Endothelial cell of umbilical vein (primary cell): ENCODE results near the gene ARPIN. TPM values are rescaled to one million over a fixed set of nuclear protein-coding genes. Genes with fewer than 3 reads are reported as not detected.

Source experiments
- BruUV-seq: library from RNA; stranded (reverse); fragments of 400-500 nt; replicated peaks from 2 replicates; lab custom pipeline; 2021; lab: Mats Ljungman, UMichigan
- CTCF ChIA-PET: fragments of 300-600, 350-600 bp; sonication (Branson Sonifier 250); formaldehyde crosslinking; loops from one replicate; lab custom pipeline; 2021; ENCODE audit warnings: antibody characterized with exemption, inconsistent platforms; lab: Charles Lee
- POLR2A ChIA-PET: fragments of 300-600, 350-600 bp; sonication (Branson Sonifier 250); formaldehyde crosslinking; loops from one replicate; lab custom pipeline; 2021; ENCODE audit warnings: antibody characterized with exemption, inconsistent platforms; lab: Charles Lee
- DNase-seq: peaks from one replicate; pipeline ENCODE4 v3.0.0-alpha.2; 2011; ENCODE audit warnings: low read depth, low spot score
- FAIRE-seq: peaks from 2 replicates; lab custom pipeline; 2011; peaks lifted over from hg19 to GRCh38; lab: Jason Lieb, UNC
- H2AFZ ChIP-seq: 2 replicates; pipeline ENCODE4 v1.6.0; 2012; ENCODE audit warnings: low read depth, low read length, control low read depth, inconsistent platforms
- H3K27ac ChIP-seq: 2 replicates; pipeline ENCODE4 v1.5.1; 2011; ENCODE audit warnings: low read depth, mild to moderate bottlenecking, control low read depth, low read length, moderate library complexity; ENCODE audit not compliant: insufficient read depth
- H3K27me3 ChIP-seq, 2 experiments: 2 replicates each; pipeline versions ENCODE4 v1.6.0 to v1.6.1; 2011; ENCODE audit warnings: low read length in 2 of 2, mixed read lengths in 1 of 2; ENCODE audit not compliant: control insufficient read depth in 2 of 2, insufficient read depth in 2 of 2
- H3K36me3 ChIP-seq, 2 experiments: 2 replicates in 1 of 2; 3 replicates in 1 of 2; pipeline ENCODE4 v1.5.1; 2011; ENCODE audit warnings: low read length in 2 of 2, mild to moderate bottlenecking in 1 of 2, moderate library complexity in 1 of 2; ENCODE audit not compliant: control insufficient read depth in 2 of 2, insufficient read depth in 2 of 2; ENCODE audit errors: extremely low read depth in 1 of 2
- H3K4me1 ChIP-seq: 3 replicates; pipeline ENCODE4 v1.5.1; 2011; ENCODE audit warnings: mild to moderate bottlenecking, low read length; ENCODE audit not compliant: control insufficient read depth, insufficient read depth; ENCODE audit errors: extremely low read depth
- H3K4me2 ChIP-seq: 2 replicates; pipeline ENCODE4 v1.6.1; 2011; ENCODE audit warnings: low read length, control low read depth, mixed read lengths; ENCODE audit not compliant: insufficient read depth
- H3K4me3 ChIP-seq, 3 experiments: fragments of 200-600 bp in 1 of 3; sonication (generic), shearing (Covaris generic) in 1 of 3; replicated peaks in 1 of 3; 2 replicates each; pipeline ENCODE4 v1.5.1; 2011 to 2016; ENCODE audit warnings: control low read depth in 3 of 3, low read length in 3 of 3, mild to moderate bottlenecking in 2 of 3, inconsistent platforms in 1 of 3, low read depth in 1 of 3, moderate library complexity in 1 of 3; ENCODE audit not compliant: insufficient read depth in 1 of 3
- H3K79me2 ChIP-seq: 2 replicates; pipeline ENCODE4 v1.6.0; 2012; ENCODE audit warnings: low read length, inconsistent platforms; ENCODE audit not compliant: control insufficient read depth, insufficient read depth
- H3K9ac ChIP-seq: replicated peaks from 2 replicates; pipeline ENCODE3; 2011; ENCODE audit warnings: low read length, control low read depth; ENCODE audit not compliant: insufficient read depth; ENCODE audit errors: extremely low read depth
- H3K9me1 ChIP-seq: replicated peaks from 3 replicates; pipeline ENCODE4 v1.6.0; 2011; ENCODE audit warnings: mild to moderate bottlenecking, low read length; ENCODE audit not compliant: control insufficient read depth, insufficient read depth; ENCODE audit errors: extremely low read depth
- H3K9me3 ChIP-seq: replicated peaks from 2 replicates; pipeline ENCODE4 v1.5.1; 2012; ENCODE audit warnings: low read length, inconsistent platforms; ENCODE audit not compliant: control insufficient read depth, insufficient read depth
- H4K20me1 ChIP-seq: replicated peaks from 2 replicates; pipeline ENCODE3; 2011; ENCODE audit warnings: mild to moderate bottlenecking, low read length; ENCODE audit not compliant: control insufficient read depth, insufficient read depth; ENCODE audit errors: extremely low read depth
- CTCF ChIP-seq, 2 donors: IDR thresholded peaks; 1 replicate in 1 of 2; 2 replicates in 1 of 2; pipeline ENCODE4 v1.5.1; 2011; ENCODE audit warnings: low read length in 2 of 2, mild to moderate bottlenecking in 2 of 2, moderate library complexity in 2 of 2, control low read depth in 1 of 2, inconsistent platforms in 1 of 2, low read depth in 1 of 2; ENCODE audit not compliant: insufficient read depth in 1 of 2; ENCODE audit errors: extremely low read depth in 1 of 2
- FOS ChIP-seq: IDR thresholded peaks from 2 replicates; pipeline ENCODE4 v1.6.1; 2011; ENCODE audit warnings: mild to moderate bottlenecking, low read length, moderate library complexity, borderline replicate concordance; ENCODE audit not compliant: insufficient read depth
- GATA2 ChIP-seq: IDR thresholded peaks from 2 replicates; pipeline ENCODE4 v1.7.0; 2011; ENCODE audit warnings: low read depth, mild to moderate bottlenecking, moderate library complexity, mixed read lengths, low read length; ENCODE audit not compliant: insufficient read length, insufficient read depth
- JUN ChIP-seq: IDR thresholded peaks from 2 replicates; pipeline ENCODE4 v1.6.1; 2011; ENCODE audit warnings: borderline replicate concordance, low read depth; ENCODE audit not compliant: insufficient read length, insufficient read depth
- MAX ChIP-seq: IDR thresholded peaks from 2 replicates; pipeline ENCODE4 v1.6.1; 2011; ENCODE audit not compliant: insufficient read depth, insufficient read length
- MYC ChIP-seq: IDR thresholded peaks from one replicate; pipeline ENCODE4 v1.6.1; 2011; ENCODE audit warnings: mild to moderate bottlenecking, low read depth, low read length
- POLR2AphosphoS5 ChIP-seq: IDR thresholded peaks from 2 replicates; pipeline ENCODE4 v1.6.1; 2012; ENCODE audit warnings: low read depth, mild to moderate bottlenecking, control low read depth, low read length, moderate library complexity; ENCODE audit not compliant: insufficient read depth
- dilution Hi-C: fragments of 300-500 bp; cut with MboI; formaldehyde crosslinking; loops from one replicate; pipeline ENCODE4 v1.15.0; 2019; ENCODE audit warnings: low sequenced_read_pairs; ENCODE audit not compliant: extremely low pct_ligation_motif_present
- intact Hi-C: fragments of 100-400 bp; cut with micrococcal nuclease; formaldehyde crosslinking; loops from one replicate; pipeline ENCODE4 v1.10.0; 2022
- polyA plus RNA-seq, 4 experiments: library from polyadenylated mRNA; depleted of rRNA in 3 of 4; stranded (reverse) in 3 of 4; unstranded in 1 of 4; fragments of >200 nt; gene quantifications; 2 replicates each; pipeline versions ENCODE4 v1.2.1 to v1.2.3, GENCODE V29; 2011 to 2012; ENCODE audit warnings: missing spikeins in 1 of 4
- total RNA-seq: library from RNA; stranded (reverse); gene quantifications from 2 replicates; pipeline ENCODE4 v1.2.3, GENCODE V29; 2021

The ARPIN gene
- total and polyA plus RNA-seq, 2 donors (not counting 3 experiments of a cell fraction or from before 2014, with no cell fraction given): 13.0 to 23.3 TPM

- Histone ChIP-seq H3K4me3 (no peak overlapping the region), H2AFZ (no peak overlapping the region), H3K27ac (no peak overlapping the region), H3K9me1 (no peaks in the 10 kb centered on the region), H3K36me3 (peaks cover 0 to 15% of the 10 kb centered on the region in 2 experiments), H3K27me3 (no peaks in the 10 kb centered on the region), H3K9me3 (no peaks in the 10 kb centered on the region), H4K20me1 (no peaks in the 10 kb centered on the region), H3K79me2 (no peaks in the 10 kb centered on the region), H3K4me1 (no peaks in the 10 kb centered on the region), H3K9ac (no peak overlapping the region), H3K4me2 (no peak overlapping the region)
- intact Hi-C loops: loop anchor here (10.0 kb wide), 1 partner anchor 315 kb away; no protein-coding TSS in a partner anchor
- dilution Hi-C loops: no loop called here
- POLR2A ChIA-PET: no interaction called here
- FAIRE-seq (no peak), DNase-seq (no peak)
- no TSS peak for BruUV-seq
- TF ChIP-seq MYC (no peak), JUN (no peak), GATA2 (no peak), MAX (no peak), FOS (no peak), POLR2AphosphoS5 (no peak), CTCF (IDR thresholded peaks at IDR 0.05; ENCODE audit: extremely low read depth in 1 of 2, insufficient read depth in 1 of 2, low read depth in 1 of 2, low read length in 2 of 2) (no peak)
- CTCF ChIA-PET: interaction anchor here (1.0 to 2.8 kb wide), 6 partner anchors 11 to 188 kb away, joined by 3 to 38 read pairs (median 4); partner anchors contain the start of gene MESP1
Observed at GRCh38 chr15:89899295-89899945, 13.3 kb downstream of the ARPIN start.
